Smooth muscle cell (in vitro differentiated cells): Measurements from ENCODE around the gene GRID2IP. TPM values are rescaled to one million over a fixed set of nuclear protein-coding genes. Genes with fewer than 3 reads are reported as not detected.

Experiments
- DNase-seq: peaks from one replicate; lab custom pipeline; 2025; ENCODE audit not compliant: unreplicated experiment; lab: John Stamatoyannopoulos, UW
- H2AFZ ChIP-seq: fragments of 200-600 bp; sonication (generic); 2 replicates; pipeline ENCODE4 v1.6.0; 2016; ENCODE audit warnings: antibody characterized with exemption, low read depth, mild to moderate bottlenecking
- H3F3A ChIP-seq: fragments of 200-600 bp; sonication (generic); 2 replicates; pipeline ENCODE4 v1.6.0; 2017; ENCODE audit warnings: antibody characterized with exemption, low read depth
- H3K27ac ChIP-seq: fragments of 200-600 bp; sonication (generic); 2 replicates; pipeline ENCODE4 v1.5.1; 2016; ENCODE audit warnings: low read depth, mild to moderate bottlenecking
- H3K27me3 ChIP-seq: fragments of 200-600 bp; sonication (generic); 2 replicates; pipeline ENCODE4 v1.6.1; 2016; ENCODE audit warnings: low read depth, mild to moderate bottlenecking
- H3K36me3 ChIP-seq: fragments of 200-600 bp; sonication (generic); 2 replicates; pipeline ENCODE4 v1.5.1; 2016; ENCODE audit warnings: low read depth
- H3K4me1 ChIP-seq: fragments of 200-600 bp; sonication (generic); 2 replicates; pipeline ENCODE4 v1.5.1; 2016; ENCODE audit warnings: low read depth
- H3K4me2 ChIP-seq: fragments of 200-600 bp; sonication (generic); 2 replicates; pipeline ENCODE4 v1.6.0; 2016; ENCODE audit warnings: mild to moderate bottlenecking
- H3K4me3 ChIP-seq: fragments of 200-600 bp; sonication (generic); 2 replicates; pipeline ENCODE4 v1.5.1; 2016; ENCODE audit warnings: mild to moderate bottlenecking
- H3K79me2 ChIP-seq: fragments of 200-600 bp; sonication (generic); 2 replicates; pipeline ENCODE4 v1.6.0; 2016; ENCODE audit warnings: low read depth, mild to moderate bottlenecking
- H3K9ac ChIP-seq: fragments of 200-600 bp; sonication (generic); 2 replicates; pipeline ENCODE4 v1.6.0; 2016; ENCODE audit warnings: low read depth
- H3K9me3 ChIP-seq: fragments of 200-600 bp; sonication (generic); replicated peaks from 2 replicates; pipeline ENCODE4 v1.5.1; 2016; ENCODE audit warnings: low read depth
- H4K20me1 ChIP-seq: fragments of 200-600 bp; sonication (generic); 2 replicates; pipeline ENCODE4 v1.6.0; 2016; ENCODE audit warnings: low read depth
- CTCF ChIP-seq: fragments of 200-600 bp; sonication (generic); IDR thresholded peaks from 2 replicates; pipeline ENCODE4 v1.5.1; 2017; ENCODE audit warnings: borderline replicate concordance, mild to moderate bottlenecking, antibody characterized with exemption; ENCODE audit not compliant: insufficient read depth, poor library complexity, severe bottlenecking
- WGBS: methylation state at CpG from one replicate; pipeline ENCODE4 v1.1.7; 2016; ENCODE audit warnings: low lambda C conversion rate; 5-methylcytosine and 5-hydroxymethylcytosine counted together
- polyA plus RNA-seq: library from polyadenylated mRNA; unstranded; fragments of >200 nt; fragmentation: Nextera tagmentation; extraction: Ambion mirVana; gene quantifications from 2 replicates; pipeline ENCODE4 v1.2.1, GENCODE V29; 2016
- total RNA-seq: library from RNA; depleted of rRNA; stranded (reverse); fragments of >200 nt; gene quantifications from 2 replicates; pipeline ENCODE4 v1.2.3, GENCODE V29; 2014

The GRID2IP gene
- total and polyA plus RNA-seq, 2 experiments from 2014 or later: not detected

DNA sequence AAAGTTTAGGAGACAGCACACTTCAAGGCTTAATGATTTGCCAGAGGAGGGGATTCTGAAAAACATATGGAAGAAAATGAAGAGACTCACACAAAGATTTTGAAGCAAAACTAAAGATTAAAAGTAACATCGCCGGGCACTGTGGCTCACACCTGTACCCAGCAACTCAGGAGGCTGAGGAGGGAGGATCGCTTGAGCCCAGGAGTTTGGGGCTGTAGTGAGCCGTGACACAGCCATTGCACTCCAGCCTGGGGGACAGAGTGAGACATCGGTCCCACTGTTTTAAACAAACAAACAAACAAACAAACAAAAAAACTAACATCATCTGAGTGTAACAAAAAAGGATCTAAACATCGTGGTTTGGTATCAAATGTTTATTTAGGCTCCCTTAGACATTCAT is 69.8 kb downstream of the GRID2IP start:
- Histone ChIP-seq H4K20me1 (peaks cover 68% of the 10 kb centered on the region), H3K4me3 (peak overlapping the region; percentile 99), H2AFZ (no peak overlapping the region), H3K36me3 (no peaks in the 10 kb centered on the region), H3K9ac (peak overlapping the region; percentile 29), H3K9me3 (no peaks in the 10 kb centered on the region), H3K27me3 (no peaks in the 10 kb centered on the region), H3K4me1 (peaks cover 10% of the 10 kb centered on the region), H3K79me2 (peaks cover 82% of the 10 kb centered on the region), H3K4me2 (peak overlapping the region; percentile 99), H3F3A (peaks cover 4% of the 10 kb centered on the region), H3K27ac (peak overlapping the region; percentile 46)
- no peak for TF ChIP-seq CTCF
- DNase-seq: no peak
- 89% methylated on average over 6 of the region's 6 CpGs for WGBS

- no peak for TF ChIP-seq CTCF
- peak overlapping the region; percentile 99 for H3K4me2 ChIP-seq
- peaks cover 93% of the 10 kb centered on the region for H3K79me2 ChIP-seq
- WGBS: 63% methylated on average over 5 of the region's 5 CpGs
- H3K9ac ChIP-seq: peak overlapping the region; percentile 47
- H3K36me3 ChIP-seq: no peaks in the 10 kb centered on the region
- no peak for DNase-seq
- H3K9me3 ChIP-seq: no peaks in the 10 kb centered on the region
- H3F3A ChIP-seq: peaks cover 4% of the 10 kb centered on the region
- H3K4me1 ChIP-seq: peaks cover 10% of the 10 kb centered on the region
- H3K27ac ChIP-seq: peak overlapping the region; percentile 46
- no peaks in the 10 kb centered on the region for H3K27me3 ChIP-seq
- H4K20me1 ChIP-seq: peaks cover 80% of the 10 kb centered on the region
- peak overlapping the region; percentile 99 for H3K4me3 ChIP-seq
- no peak overlapping the region for H2AFZ ChIP-seq
These were observed 71.0 kb downstream of the GRID2IP start for GRCh38 chr7:6480323-6480660.

- H3K27me3 ChIP-seq: no peaks in the 10 kb centered on the region
- no peak overlapping the region for H3K4me2 ChIP-seq
- H2AFZ ChIP-seq: no peak overlapping the region
- H3K4me3 ChIP-seq: no peak overlapping the region
- H3K79me2 ChIP-seq: peaks cover 99% of the 10 kb centered on the region
- peak overlapping the region; percentile 46 for H3K27ac ChIP-seq
- 89% methylated on average over 8 of the region's 8 CpGs for WGBS
- no peak for DNase-seq
- peaks cover 10% of the 10 kb centered on the region for H3K4me1 ChIP-seq
- H4K20me1 ChIP-seq: peaks cover 92% of the 10 kb centered on the region
- H3K36me3 ChIP-seq: peaks cover under 1% of the 10 kb centered on the region
- H3K9me3 ChIP-seq: no peaks in the 10 kb centered on the region
- peaks cover 12% of the 10 kb centered on the region for H3F3A ChIP-seq
- no peak overlapping the region for H3K9ac ChIP-seq
- TF ChIP-seq CTCF: no peak
These were observed 72.2 kb downstream of the GRID2IP start for GRCh38 chr7:6479067-6479466.

DNA sequence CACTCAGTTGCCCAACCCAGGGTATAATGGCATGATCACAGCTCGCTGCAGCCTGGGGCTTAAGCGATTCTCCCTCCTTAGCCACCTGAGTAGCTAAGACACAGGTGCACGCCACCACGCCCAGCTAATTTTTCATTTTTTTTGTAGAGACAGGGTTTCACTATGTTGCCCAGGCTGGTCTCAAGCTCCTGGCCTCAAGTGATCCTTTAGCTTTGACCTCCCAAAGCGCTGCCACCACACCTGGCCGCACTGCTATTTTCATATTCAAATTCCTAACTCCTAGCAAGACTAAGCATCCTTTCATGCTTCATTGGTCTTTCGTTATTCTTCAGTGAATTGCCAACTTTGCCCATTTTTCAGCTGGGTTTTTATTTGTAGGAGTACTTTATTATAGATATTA is 73.1 kb downstream of the GRID2IP start:
- peaks cover 100% of the 10 kb centered on the region for H4K20me1 ChIP-seq

More for the DNA sequence above, 73.1 kb downstream of the GRID2IP start:
- peak overlapping the region; percentile 6 for H3K27ac ChIP-seq
- WGBS: 96% methylated on average over 7 of the region's 7 CpGs
- peaks cover 10% of the 10 kb centered on the region for H3K4me1 ChIP-seq
- no peaks in the 10 kb centered on the region for H3K9me3 ChIP-seq
- H3K27me3 ChIP-seq: no peaks in the 10 kb centered on the region
- H2AFZ ChIP-seq: no peak overlapping the region
- H3K36me3 ChIP-seq: peaks cover 9% of the 10 kb centered on the region
- no peak overlapping the region for H3K9ac ChIP-seq
- H3F3A ChIP-seq: peaks cover 14% of the 10 kb centered on the region
- peaks cover 100% of the 10 kb centered on the region for H3K79me2 ChIP-seq
- no peak overlapping the region for H3K4me3 ChIP-seq
- DNase-seq: no peak
- no peak for TF ChIP-seq CTCF
- peak overlapping the region; percentile 49 for H3K4me2 ChIP-seq
